ENCODE data around the gene KRT6A. TPM values are rescaled to one million over a fixed set of nuclear protein-coding genes. Genes with fewer than 3 reads are reported as not detected.

Gene KRT6A
- total and polyA plus RNA-seq, 9 of the 15 experiments (the other 6 are each of a cell fraction or from before 2014, with no cell fraction given), result 0.26 TPM; not detected in 8

DNA sequence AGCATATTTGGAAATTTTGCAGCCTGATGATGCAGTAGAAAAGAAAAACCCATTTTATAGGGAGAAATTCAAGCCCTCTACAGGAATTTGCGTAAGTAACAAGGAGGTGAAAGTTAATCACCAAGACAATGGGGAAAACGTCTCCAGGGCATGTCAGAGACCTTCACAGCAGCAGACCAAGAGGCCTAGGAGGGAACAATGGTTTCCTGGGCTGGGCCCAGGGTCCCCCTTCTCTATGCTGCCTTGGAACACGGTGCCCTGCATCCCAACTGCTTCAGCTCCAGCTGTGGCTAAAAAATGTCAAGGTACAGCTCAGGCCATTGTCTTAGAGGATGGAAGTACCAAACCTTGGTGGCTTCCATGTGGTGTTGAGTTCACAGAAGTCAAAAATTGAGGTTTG, 13.0 kb downstream of the KRT6A start:
- BruUV-seq (replicated peaks), result no TSS peak
- ATAC-seq (no peak), FAIRE-seq (no peak), DNase-seq (ENCODE audit: extremely low read depth in 1 of 4, low spot score in 3 of 4) (no peak)
- CTCF ChIA-PET (ENCODE audit: low intra/inter-chr PET ratio), result no interaction called here
- intact Hi-C loops (cut with micrococcal nuclease) (no loop called here), in situ Hi-C loops (cut with MboI) (no loop called here)
- no peaks in the 10 kb centered on the region for H3K27me3 ChIP-seq (ENCODE audit: control insufficient read depth in 2 of 2, insufficient read depth in 2 of 2, low read length in 2 of 2)
- no peaks in the 10 kb centered on the region for H3K9me3 ChIP-seq (replicated peaks; ENCODE audit: control insufficient read depth, insufficient read depth, low read depth, low read length)
- no peaks in the 10 kb centered on the region for H3K79me2 ChIP-seq (ENCODE audit: control insufficient read depth, insufficient read depth, low read length)
- POLR2A ChIA-PET, result no interaction called here
- 0% methylated on average over 3 of the region's 3 CpGs for WGBS (ENCODE audit: insufficient coverage, low coverage, missing lambda C conversion rate)
- H2AFZ ChIP-seq (ENCODE audit: low read depth, low read length), result no peak overlapping the region
- H3K9ac ChIP-seq (ENCODE audit: insufficient read depth in 1 of 2, low read depth in 2 of 2, low read length in 2 of 2), result no peak overlapping the region
- H3K4me1 ChIP-seq (replicated peaks in 1 of 2; ENCODE audit: control insufficient read depth in 2 of 2, insufficient read depth in 2 of 2, low read length in 2 of 2), result no peaks in the 10 kb centered on the region
- no peak overlapping the region for H3K27ac ChIP-seq (ENCODE audit: extremely low read depth, low read depth, low read length)
- no peaks in the 10 kb centered on the region for H3K9me1 ChIP-seq (ENCODE audit: control insufficient read depth, insufficient read depth, low read length)
- no peak overlapping the region for H3K4me2 ChIP-seq (ENCODE audit: insufficient read depth, low read length)
- no peak overlapping the region for H3K4me3 ChIP-seq
- no peaks in the 10 kb centered on the region for H3K36me3 ChIP-seq (ENCODE audit: control insufficient read depth, insufficient read depth, low read length)
- no peaks in the 10 kb centered on the region for H4K20me1 ChIP-seq (replicated peaks; ENCODE audit: control insufficient read depth, insufficient read depth, low read length)
- TF ChIP-seq ZNF253 (CRISPR knock-in tag; conservative IDR thresholded peaks at IDR 0.05) (no peak), ZC3H11A (IDR thresholded peaks at IDR 0.05; ENCODE audit: low read depth, low read length) (no peak), ZBTB7A (IDR thresholded peaks at IDR 0.05; ENCODE audit: borderline replicate concordance, control insufficient read depth, low read depth, low read length) (no peak), GATAD2A (IDR thresholded peaks at IDR 0.05) (no peak), MAFK (IDR thresholded peaks at IDR 0.05; ENCODE audit: low read length) (no peak), GABPB2 (CRISPR knock-in tag; conservative IDR thresholded peaks at IDR 0.05) (no peak), POLR2AphosphoS2 (IDR thresholded peaks at IDR 0.05; ENCODE audit: low read length) (no peak), ADNP (tag; IDR thresholded peaks at IDR 0.05) (no peak), TCF7L2 (IDR thresholded peaks at IDR 0.05; ENCODE audit: low read depth, low read length) (no peak), MEF2A (IDR thresholded peaks at IDR 0.05; ENCODE audit: control insufficient read depth, low read depth, low read length) (no peak)
- TF ChIP-seq, protein P1, sequence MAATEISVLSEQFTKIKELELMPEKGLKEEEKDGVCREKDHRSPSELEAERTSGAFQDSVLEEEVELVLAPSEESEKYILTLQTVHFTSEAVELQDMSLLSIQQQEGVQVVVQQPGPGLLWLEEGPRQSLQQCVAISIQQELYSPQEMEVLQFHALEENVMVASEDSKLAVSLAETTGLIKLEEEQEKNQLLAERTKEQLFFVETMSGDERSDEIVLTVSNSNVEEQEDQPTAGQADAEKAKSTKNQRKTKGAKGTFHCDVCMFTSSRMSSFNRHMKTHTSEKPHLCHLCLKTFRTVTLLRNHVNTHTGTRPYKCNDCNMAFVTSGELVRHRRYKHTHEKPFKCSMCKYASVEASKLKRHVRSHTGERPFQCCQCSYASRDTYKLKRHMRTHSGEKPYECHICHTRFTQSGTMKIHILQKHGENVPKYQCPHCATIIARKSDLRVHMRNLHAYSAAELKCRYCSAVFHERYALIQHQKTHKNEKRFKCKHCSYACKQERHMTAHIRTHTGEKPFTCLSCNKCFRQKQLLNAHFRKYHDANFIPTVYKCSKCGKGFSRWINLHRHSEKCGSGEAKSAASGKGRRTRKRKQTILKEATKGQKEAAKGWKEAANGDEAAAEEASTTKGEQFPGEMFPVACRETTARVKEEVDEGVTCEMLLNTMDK (IDR thresholded peaks at IDR 0.05; ENCODE audit: borderline replicate concordance, insufficient read depth, low read depth, low read length, poor library complexity, severe bottlenecking), result no peak
- TF ChIP-seq, protein P2, sequence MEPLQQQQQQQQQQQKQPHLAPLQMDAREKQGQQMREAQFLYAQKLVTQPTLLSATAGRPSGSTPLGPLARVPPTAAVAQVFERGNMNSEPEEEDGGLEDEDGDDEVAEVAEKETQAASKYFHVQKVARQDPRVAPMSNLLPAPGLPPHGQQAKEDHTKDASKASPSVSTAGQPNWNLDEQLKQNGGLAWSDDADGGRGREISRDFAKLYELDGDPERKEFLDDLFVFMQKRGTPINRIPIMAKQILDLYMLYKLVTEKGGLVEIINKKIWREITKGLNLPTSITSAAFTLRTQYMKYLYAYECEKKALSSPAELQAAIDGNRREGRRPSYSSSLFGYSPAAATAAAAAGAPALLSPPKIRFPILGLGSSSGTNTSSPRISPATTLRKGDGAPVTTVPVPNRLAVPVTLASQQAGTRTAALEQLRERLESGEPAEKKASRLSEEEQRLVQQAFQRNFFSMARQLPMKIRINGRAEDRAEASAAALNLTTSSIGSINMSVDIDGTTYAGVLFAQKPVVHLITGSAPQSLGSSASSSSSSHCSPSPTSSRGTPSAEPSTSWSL (CRISPR knock-in tag; IDR thresholded peaks at IDR 0.05; ENCODE audit: borderline replicate concordance), result no peak
- TF ChIP-seq, protein P3, sequence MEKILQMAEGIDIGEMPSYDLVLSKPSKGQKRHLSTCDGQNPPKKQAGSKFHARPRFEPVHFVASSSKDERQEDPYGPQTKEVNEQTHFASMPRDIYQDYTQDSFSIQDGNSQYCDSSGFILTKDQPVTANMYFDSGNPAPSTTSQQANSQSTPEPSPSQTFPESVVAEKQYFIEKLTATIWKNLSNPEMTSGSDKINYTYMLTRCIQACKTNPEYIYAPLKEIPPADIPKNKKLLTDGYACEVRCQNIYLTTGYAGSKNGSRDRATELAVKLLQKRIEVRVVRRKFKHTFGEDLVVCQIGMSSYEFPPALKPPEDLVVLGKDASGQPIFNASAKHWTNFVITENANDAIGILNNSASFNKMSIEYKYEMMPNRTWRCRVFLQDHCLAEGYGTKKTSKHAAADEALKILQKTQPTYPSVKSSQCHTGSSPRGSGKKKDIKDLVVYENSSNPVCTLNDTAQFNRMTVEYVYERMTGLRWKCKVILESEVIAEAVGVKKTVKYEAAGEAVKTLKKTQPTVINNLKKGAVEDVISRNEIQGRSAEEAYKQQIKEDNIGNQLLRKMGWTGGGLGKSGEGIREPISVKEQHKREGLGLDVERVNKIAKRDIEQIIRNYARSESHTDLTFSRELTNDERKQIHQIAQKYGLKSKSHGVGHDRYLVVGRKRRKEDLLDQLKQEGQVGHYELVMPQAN (IDR thresholded peaks at IDR 0.05; ENCODE audit: borderline replicate concordance), result no peak
- TF ChIP-seq, protein P4, sequence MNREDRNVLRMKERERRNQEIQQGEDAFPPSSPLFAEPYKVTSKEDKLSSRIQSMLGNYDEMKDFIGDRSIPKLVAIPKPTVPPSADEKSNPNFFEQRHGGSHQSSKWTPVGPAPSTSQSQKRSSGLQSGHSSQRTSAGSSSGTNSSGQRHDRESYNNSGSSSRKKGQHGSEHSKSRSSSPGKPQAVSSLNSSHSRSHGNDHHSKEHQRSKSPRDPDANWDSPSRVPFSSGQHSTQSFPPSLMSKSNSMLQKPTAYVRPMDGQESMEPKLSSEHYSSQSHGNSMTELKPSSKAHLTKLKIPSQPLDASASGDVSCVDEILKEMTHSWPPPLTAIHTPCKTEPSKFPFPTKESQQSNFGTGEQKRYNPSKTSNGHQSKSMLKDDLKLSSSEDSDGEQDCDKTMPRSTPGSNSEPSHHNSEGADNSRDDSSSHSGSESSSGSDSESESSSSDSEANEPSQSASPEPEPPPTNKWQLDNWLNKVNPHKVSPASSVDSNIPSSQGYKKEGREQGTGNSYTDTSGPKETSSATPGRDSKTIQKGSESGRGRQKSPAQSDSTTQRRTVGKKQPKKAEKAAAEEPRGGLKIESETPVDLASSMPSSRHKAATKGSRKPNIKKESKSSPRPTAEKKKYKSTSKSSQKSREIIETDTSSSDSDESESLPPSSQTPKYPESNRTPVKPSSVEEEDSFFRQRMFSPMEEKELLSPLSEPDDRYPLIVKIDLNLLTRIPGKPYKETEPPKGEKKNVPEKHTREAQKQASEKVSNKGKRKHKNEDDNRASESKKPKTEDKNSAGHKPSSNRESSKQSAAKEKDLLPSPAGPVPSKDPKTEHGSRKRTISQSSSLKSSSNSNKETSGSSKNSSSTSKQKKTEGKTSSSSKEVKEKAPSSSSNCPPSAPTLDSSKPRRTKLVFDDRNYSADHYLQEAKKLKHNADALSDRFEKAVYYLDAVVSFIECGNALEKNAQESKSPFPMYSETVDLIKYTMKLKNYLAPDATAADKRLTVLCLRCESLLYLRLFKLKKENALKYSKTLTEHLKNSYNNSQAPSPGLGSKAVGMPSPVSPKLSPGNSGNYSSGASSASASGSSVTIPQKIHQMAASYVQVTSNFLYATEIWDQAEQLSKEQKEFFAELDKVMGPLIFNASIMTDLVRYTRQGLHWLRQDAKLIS (CRISPR knock-in tag; IDR thresholded peaks at IDR 0.05), result no peak
